Spleen (tissue), 7 donors: ENCODE results near the gene FBLN7.

Source experiments
- CTCF ChIP-seq, 11 experiments: fragments of 200-600 bp in 7 of 11; fragments of 450-650 bp in 4 of 11; sonication (generic) in 4 of 11; IDR thresholded peaks in 8 of 11; conservative IDR thresholded peaks in 3 of 11; 1 replicate in 7 of 11; 2 replicates in 4 of 11; pipeline versions ENCODE4 v1.4.0 to v1.8.0; 2016 to 2021; ENCODE audit warnings: antibody characterized with exemption in 11 of 11, inconsistent platforms in 4 of 11, mild to moderate bottlenecking in 1 of 11
- POLR2A ChIP-seq, 3 donors: fragments of 450-650 bp; IDR thresholded peaks; one replicate each; pipeline ENCODE4 v1.5.1; 2017; ENCODE audit warnings: antibody characterized with exemption in 3 of 3, mild to moderate bottlenecking in 1 of 3
- POLR2AphosphoS5 ChIP-seq, 3 donors: sonication (generic); formaldehyde crosslinking; IDR thresholded peaks; one replicate each; pipeline ENCODE4 v1.5.1; 2017; ENCODE audit warnings: antibody characterized with exemption in 3 of 3
- donor health status: DM: no; HTN: no; CAD: no; lungs with moderate emphysema.
- donor health status: DM: no; HTN: no; CAD: no.
- donor health status: DM: no; HTN: no; CAD: no.

DNA sequence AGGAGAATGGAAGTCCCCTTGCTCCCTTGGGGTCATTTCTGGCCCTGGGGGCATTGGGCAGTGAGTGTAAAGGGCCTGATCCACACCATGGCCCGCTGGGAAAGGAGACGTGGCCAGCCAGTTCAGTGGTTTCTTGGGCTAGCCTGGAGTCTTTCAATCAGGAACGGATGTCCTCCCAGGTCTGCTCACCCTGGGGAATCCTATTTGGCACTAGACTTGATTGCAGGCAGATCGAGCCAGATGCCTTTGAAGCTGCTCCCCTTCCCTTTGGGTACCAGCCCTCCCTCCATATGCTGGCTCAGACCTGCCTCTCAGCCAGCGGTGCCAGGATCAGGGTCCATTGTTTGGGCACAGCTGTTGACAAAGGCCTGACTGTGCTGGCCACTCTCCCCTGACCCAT lies 11.0 kb downstream of the FBLN7 start:
- TF ChIP-seq CTCF (IDR thresholded peaks at IDR 0.05 in 8 of 11, conservative IDR thresholded peaks at IDR 0.05 in 3 of 11) (no peak), POLR2AphosphoS5 (IDR thresholded peaks at IDR 0.05) (no peak), POLR2A (IDR thresholded peaks at IDR 0.05) (no peak)
